ENCODE data around the gene SIGLEC12.

Gene SIGLEC12

GRCh38 chr19:51489113-51489512 lies 12.5 kb downstream of the SIGLEC12 start:
- TF ChIP-seq CTCF (IDR thresholded peaks at IDR 0.05): no peak

- no peak for TF ChIP-seq CTCF (IDR thresholded peaks at IDR 0.05)
Observed at GRCh38 chr19:51488491-51488890, 13.1 kb downstream of the SIGLEC12 start.

- no peak for TF ChIP-seq CTCF (IDR thresholded peaks at IDR 0.05)
Observed at GRCh38 chr19:51485960-51486660, 15.5 kb downstream of the SIGLEC12 start.

- TF ChIP-seq CTCF (IDR thresholded peaks at IDR 0.05): no peak
Observed at GRCh38 chr19:51480590-51480989, 21.0 kb downstream of the SIGLEC12 start.

GRCh38 chr19:51479531-51480331 lies 21.9 kb downstream of the SIGLEC12 start:
- TF ChIP-seq CTCF (IDR thresholded peaks at IDR 0.05): no peak

- TF ChIP-seq CTCF (IDR thresholded peaks at IDR 0.05): no peak
Observed at GRCh38 chr19:51478381-51479234, 23.0 kb downstream of the SIGLEC12 start, which contains the start of gene CEACAM18. Gene CEACAM18, plus strand, starts transcription at chr19:51478539.

- TF ChIP-seq CTCF (IDR thresholded peaks at IDR 0.05): no peak
Observed at GRCh38 chr19:51477344-51477743, 24.3 kb downstream of the SIGLEC12 start.

All from LNCAP (cell line).